WTC11 (cell line): ENCODE data around the gene IL6ST. TPM values are rescaled to one million over a fixed set of nuclear protein-coding genes. Genes with fewer than 3 reads are reported as not detected.

ENCODE experiments used
- ATAC-seq: fragments of 200-7000 bp; cut with Tn5 transposase; 2 replicates; pipeline ENCODE4 v1.10.0; 2021; ENCODE audit warnings: mild to moderate bottlenecking, moderate library complexity
- CTCF ChIA-PET: fragments of 300-600 bp; sonication (Branson Sonifier 250); formaldehyde crosslinking; loops from one replicate; lab custom pipeline; 2021; ENCODE audit warnings: antibody characterized with exemption; lab: Charles Lee
- POLR2A ChIA-PET: fragments of 350-600 bp; sonication (Branson Sonifier 250); formaldehyde crosslinking; loops from one replicate; lab custom pipeline; 2021; ENCODE audit warnings: antibody characterized with exemption; lab: Charles Lee
- DNase-seq: peaks from one replicate; pipeline ENCODE4 v3.0.0; 2021; ENCODE audit warnings: low spot score
- H3K27ac Mint-ChIP-seq: 2 replicates; pipeline ENCODE4 v1.8.0; 2021; ENCODE audit warnings: mixed read lengths
- H3K27me3 Mint-ChIP-seq: 2 replicates; pipeline ENCODE4 v1.8.0; 2021; ENCODE audit warnings: low read depth, mild to moderate bottlenecking, moderate library complexity, mixed read lengths
- H3K36me3 Mint-ChIP-seq: 2 replicates; pipeline ENCODE4 v1.8.0; 2021; ENCODE audit warnings: mixed read lengths
- H3K4me1 Mint-ChIP-seq: 2 replicates; pipeline ENCODE4 v1.8.0; 2022; ENCODE audit warnings: mixed read lengths
- H3K4me3 Mint-ChIP-seq: 2 replicates; pipeline ENCODE4 v1.8.0; 2021; ENCODE audit warnings: mild to moderate bottlenecking, moderate library complexity, mixed read lengths
- H3K9me3 Mint-ChIP-seq: 2 replicates; pipeline ENCODE4 v1.8.0; 2021; ENCODE audit warnings: mixed read lengths
- ESRRA ChIP-seq: sonication (generic); formaldehyde crosslinking; IDR thresholded peaks from 2 replicates; pipeline ENCODE4 v1.8.1; 2022; ENCODE audit warnings: mild to moderate bottlenecking, missing genetic modification reagents, borderline replicate concordance
- FOXJ3 ChIP-seq: sonication (generic); formaldehyde crosslinking; IDR thresholded peaks from 2 replicates; pipeline ENCODE4 v1.9.0; 2021; ENCODE audit warnings: missing genetic modification reagents, mild to moderate bottlenecking, borderline replicate concordance
- FOXP1 ChIP-seq: sonication (generic); formaldehyde crosslinking; IDR thresholded peaks from 2 replicates; pipeline ENCODE4 v1.8.0; 2022; ENCODE audit warnings: missing genetic modification reagents, mild to moderate bottlenecking, moderate library complexity, borderline replicate concordance
- GABPB1 ChIP-seq: sonication (generic); formaldehyde crosslinking; IDR thresholded peaks from 2 replicates; pipeline ENCODE4 v1.8.1; 2023; ENCODE audit warnings: mild to moderate bottlenecking, missing genetic modification reagents
- GRHL2 ChIP-seq: fragments of 250-450 bp; sonication (Bioruptor Pico); IDR thresholded peaks from 2 replicates; pipeline ENCODE4 v1.8.0; 2022; ENCODE audit warnings: mild to moderate bottlenecking, moderate library complexity; ENCODE audit not compliant: insufficient replicate concordance, severe bottlenecking
- IRF2 ChIP-seq: sonication (generic); formaldehyde crosslinking; IDR thresholded peaks from 2 replicates; pipeline ENCODE4 v1.8.0; 2022; ENCODE audit warnings: low read depth, missing genetic modification reagents, borderline replicate concordance
- JUN ChIP-seq: sonication (generic); formaldehyde crosslinking; IDR thresholded peaks from 2 replicates; pipeline ENCODE4 v1.8.0; 2023; ENCODE audit warnings: mild to moderate bottlenecking, missing genetic modification reagents
- MXD4 ChIP-seq: fragments of 250-450 bp; sonication (Bioruptor Pico); IDR thresholded peaks from 2 replicates; pipeline ENCODE4 v1.8.0; 2021; ENCODE audit warnings: mild to moderate bottlenecking, moderate library complexity, borderline replicate concordance
- NFE2L1 ChIP-seq: sonication (generic); formaldehyde crosslinking; IDR thresholded peaks from 2 replicates; pipeline ENCODE4 v1.8.1; 2023; ENCODE audit warnings: missing genetic modification reagents
- NFYB ChIP-seq: sonication (generic); formaldehyde crosslinking; conservative IDR thresholded peaks from 2 replicates; pipeline ENCODE4 v1.8.0; 2022; ENCODE audit warnings: low read depth, missing genetic modification reagents
- NR2C2 ChIP-seq: sonication (generic); formaldehyde crosslinking; IDR thresholded peaks from 2 replicates; pipeline ENCODE4 v1.8.0; 2022; ENCODE audit warnings: mild to moderate bottlenecking, missing genetic modification reagents
- NR3C1 ChIP-seq: sonication (generic); formaldehyde crosslinking; conservative IDR thresholded peaks from 2 replicates; pipeline ENCODE4 v1.8.1; 2023; ENCODE audit warnings: low read depth, mild to moderate bottlenecking, missing genetic modification reagents
- SP1 ChIP-seq: sonication (generic); formaldehyde crosslinking; conservative IDR thresholded peaks from 2 replicates; pipeline ENCODE4 v1.8.1; 2022; ENCODE audit warnings: missing genetic modification reagents
- TEAD4 ChIP-seq: sonication (generic); formaldehyde crosslinking; IDR thresholded peaks from 2 replicates; pipeline ENCODE4 v1.8.0; 2022; ENCODE audit warnings: mild to moderate bottlenecking, missing genetic modification reagents
- ZMAT4 ChIP-seq: fragments of 250-450 bp; sonication (Bioruptor Pico); IDR thresholded peaks from 2 replicates; pipeline ENCODE4 v1.9.0; 2021; ENCODE audit warnings: mild to moderate bottlenecking
- ZNF671 ChIP-seq: fragments of 250-450 bp; sonication (Bioruptor Pico); IDR thresholded peaks from 2 replicates; pipeline ENCODE4 v1.8.0; 2021; ENCODE audit warnings: mild to moderate bottlenecking
- total RNA-seq: library from RNA; stranded (reverse); gene quantifications from 3 replicates; pipeline ENCODE4 v1.2.3, GENCODE V29; 2021
- TF ChIP-seq, protein P1 (sequence below): fragments of 200-600 bp; IDR thresholded peaks from 2 replicates; pipeline ENCODE4 v1.8.0; 2022; ENCODE audit warnings: antibody characterized with exemption
- TF ChIP-seq, protein P2 (sequence below): sonication (generic); formaldehyde crosslinking; conservative IDR thresholded peaks from 2 replicates; pipeline ENCODE4 v1.8.1; 2023; ENCODE audit warnings: mild to moderate bottlenecking, low read depth, missing genetic modification reagents, moderate library complexity
- TF ChIP-seq, protein P3 (sequence below): sonication (generic); formaldehyde crosslinking; IDR thresholded peaks from 2 replicates; pipeline ENCODE4 v1.8.1; 2022; ENCODE audit warnings: mild to moderate bottlenecking, moderate library complexity, missing genetic modification reagents
- TF ChIP-seq, protein P4 (sequence below): sonication (generic); formaldehyde crosslinking; IDR thresholded peaks from 2 replicates; pipeline ENCODE4 v1.8.0; 2022; ENCODE audit warnings: mild to moderate bottlenecking, missing genetic modification reagents
- TF ChIP-seq, protein P5 (sequence below): fragments of 250-450 bp; sonication (Bioruptor Pico); IDR thresholded peaks from 2 replicates; pipeline ENCODE4 v1.8.0; 2021; ENCODE audit warnings: mild to moderate bottlenecking
- TF ChIP-seq, protein P6 (sequence below): sonication (generic); formaldehyde crosslinking; conservative IDR thresholded peaks from 2 replicates; pipeline ENCODE4 v1.8.1; 2022; ENCODE audit warnings: mild to moderate bottlenecking, missing genetic modification reagents

The IL6ST gene
- total RNA-seq, 1 experiment from 2014 or later: 8.4 TPM

GRCh38 chr5:56012281-56012963 lies 17.7 kb upstream of the IL6ST start:
- H3K4me1 Mint-ChIP-seq: peaks cover 2% of the 10 kb centered on the region; the same call in 1 of the 2 replicates
- POLR2A ChIA-PET: no interaction called here

GRCh38 chr5:56011835-56012234 lies 17.1 kb upstream of the IL6ST start:
- H3K36me3 Mint-ChIP-seq: peaks cover 10% of the 10 kb centered on the region
- ATAC-seq (no peak), DNase-seq (no peak)
- no peaks in the 10 kb centered on the region for H3K27me3 Mint-ChIP-seq
- H3K27ac Mint-ChIP-seq: no peak overlapping the region
- peaks cover 2% of the 10 kb centered on the region; the same call in 1 of the 2 replicates for H3K4me1 Mint-ChIP-seq
- ChIA-PET POLR2A (no interaction called here), CTCF (no interaction called here)
- peaks cover 10% of the 10 kb centered on the region for H3K9me3 Mint-ChIP-seq
- TF ChIP-seq JUN (CRISPR knock-in tag) (no peak), FOXP1 (no peak)
- TF ChIP-seq, protein P1, sequence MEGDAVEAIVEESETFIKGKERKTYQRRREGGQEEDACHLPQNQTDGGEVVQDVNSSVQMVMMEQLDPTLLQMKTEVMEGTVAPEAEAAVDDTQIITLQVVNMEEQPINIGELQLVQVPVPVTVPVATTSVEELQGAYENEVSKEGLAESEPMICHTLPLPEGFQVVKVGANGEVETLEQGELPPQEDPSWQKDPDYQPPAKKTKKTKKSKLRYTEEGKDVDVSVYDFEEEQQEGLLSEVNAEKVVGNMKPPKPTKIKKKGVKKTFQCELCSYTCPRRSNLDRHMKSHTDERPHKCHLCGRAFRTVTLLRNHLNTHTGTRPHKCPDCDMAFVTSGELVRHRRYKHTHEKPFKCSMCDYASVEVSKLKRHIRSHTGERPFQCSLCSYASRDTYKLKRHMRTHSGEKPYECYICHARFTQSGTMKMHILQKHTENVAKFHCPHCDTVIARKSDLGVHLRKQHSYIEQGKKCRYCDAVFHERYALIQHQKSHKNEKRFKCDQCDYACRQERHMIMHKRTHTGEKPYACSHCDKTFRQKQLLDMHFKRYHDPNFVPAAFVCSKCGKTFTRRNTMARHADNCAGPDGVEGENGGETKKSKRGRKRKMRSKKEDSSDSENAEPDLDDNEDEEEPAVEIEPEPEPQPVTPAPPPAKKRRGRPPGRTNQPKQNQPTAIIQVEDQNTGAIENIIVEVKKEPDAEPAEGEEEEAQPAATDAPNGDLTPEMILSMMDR: no peak
- TF ChIP-seq, protein P2, sequence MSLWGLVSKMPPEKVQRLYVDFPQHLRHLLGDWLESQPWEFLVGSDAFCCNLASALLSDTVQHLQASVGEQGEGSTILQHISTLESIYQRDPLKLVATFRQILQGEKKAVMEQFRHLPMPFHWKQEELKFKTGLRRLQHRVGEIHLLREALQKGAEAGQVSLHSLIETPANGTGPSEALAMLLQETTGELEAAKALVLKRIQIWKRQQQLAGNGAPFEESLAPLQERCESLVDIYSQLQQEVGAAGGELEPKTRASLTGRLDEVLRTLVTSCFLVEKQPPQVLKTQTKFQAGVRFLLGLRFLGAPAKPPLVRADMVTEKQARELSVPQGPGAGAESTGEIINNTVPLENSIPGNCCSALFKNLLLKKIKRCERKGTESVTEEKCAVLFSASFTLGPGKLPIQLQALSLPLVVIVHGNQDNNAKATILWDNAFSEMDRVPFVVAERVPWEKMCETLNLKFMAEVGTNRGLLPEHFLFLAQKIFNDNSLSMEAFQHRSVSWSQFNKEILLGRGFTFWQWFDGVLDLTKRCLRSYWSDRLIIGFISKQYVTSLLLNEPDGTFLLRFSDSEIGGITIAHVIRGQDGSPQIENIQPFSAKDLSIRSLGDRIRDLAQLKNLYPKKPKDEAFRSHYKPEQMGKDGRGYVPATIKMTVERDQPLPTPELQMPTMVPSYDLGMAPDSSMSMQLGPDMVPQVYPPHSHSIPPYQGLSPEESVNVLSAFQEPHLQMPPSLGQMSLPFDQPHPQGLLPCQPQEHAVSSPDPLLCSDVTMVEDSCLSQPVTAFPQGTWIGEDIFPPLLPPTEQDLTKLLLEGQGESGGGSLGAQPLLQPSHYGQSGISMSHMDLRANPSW (CRISPR knock-in tag): no peak
- TF ChIP-seq, protein P3, sequence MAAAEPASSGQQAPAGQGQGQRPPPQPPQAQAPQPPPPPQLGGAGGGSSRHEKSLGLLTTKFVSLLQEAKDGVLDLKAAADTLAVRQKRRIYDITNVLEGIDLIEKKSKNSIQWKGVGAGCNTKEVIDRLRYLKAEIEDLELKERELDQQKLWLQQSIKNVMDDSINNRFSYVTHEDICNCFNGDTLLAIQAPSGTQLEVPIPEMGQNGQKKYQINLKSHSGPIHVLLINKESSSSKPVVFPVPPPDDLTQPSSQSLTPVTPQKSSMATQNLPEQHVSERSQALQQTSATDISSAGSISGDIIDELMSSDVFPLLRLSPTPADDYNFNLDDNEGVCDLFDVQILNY: no peak
- no peak overlapping the region for H3K4me3 Mint-ChIP-seq

More at GRCh38 chr5:56012281-56012963, 17.7 kb upstream of the IL6ST start:
- no peak overlapping the region for H3K4me3 Mint-ChIP-seq
- no peak overlapping the region for H3K27ac Mint-ChIP-seq
- no peaks in the 10 kb centered on the region; the same call in 1 of the 2 replicates for H3K27me3 Mint-ChIP-seq
- TF ChIP-seq ZNF671 (no peak), NR2C2 (CRISPR knock-in tag) (no peak), SP1 (CRISPR knock-in tag) (no peak), GRHL2 (no peak), ESRRA (no peak), NFYB (no peak), ZMAT4 (CRISPR knock-in tag) (no peak), MXD4 (CRISPR knock-in tag) (no peak), TEAD4 (no peak), NFE2L1 (CRISPR knock-in tag) (no peak), GABPB1 (no peak), FOXJ3 (no peak), NR3C1 (CRISPR knock-in tag) (no peak), IRF2 (CRISPR knock-in tag) (no peak)
- TF ChIP-seq, protein P4, sequence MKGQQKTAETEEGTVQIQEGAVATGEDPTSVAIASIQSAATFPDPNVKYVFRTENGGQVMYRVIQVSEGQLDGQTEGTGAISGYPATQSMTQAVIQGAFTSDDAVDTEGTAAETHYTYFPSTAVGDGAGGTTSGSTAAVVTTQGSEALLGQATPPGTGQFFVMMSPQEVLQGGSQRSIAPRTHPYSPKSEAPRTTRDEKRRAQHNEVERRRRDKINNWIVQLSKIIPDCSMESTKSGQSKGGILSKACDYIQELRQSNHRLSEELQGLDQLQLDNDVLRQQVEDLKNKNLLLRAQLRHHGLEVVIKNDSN (CRISPR knock-in tag): no peak
- TF ChIP-seq, protein P5, sequence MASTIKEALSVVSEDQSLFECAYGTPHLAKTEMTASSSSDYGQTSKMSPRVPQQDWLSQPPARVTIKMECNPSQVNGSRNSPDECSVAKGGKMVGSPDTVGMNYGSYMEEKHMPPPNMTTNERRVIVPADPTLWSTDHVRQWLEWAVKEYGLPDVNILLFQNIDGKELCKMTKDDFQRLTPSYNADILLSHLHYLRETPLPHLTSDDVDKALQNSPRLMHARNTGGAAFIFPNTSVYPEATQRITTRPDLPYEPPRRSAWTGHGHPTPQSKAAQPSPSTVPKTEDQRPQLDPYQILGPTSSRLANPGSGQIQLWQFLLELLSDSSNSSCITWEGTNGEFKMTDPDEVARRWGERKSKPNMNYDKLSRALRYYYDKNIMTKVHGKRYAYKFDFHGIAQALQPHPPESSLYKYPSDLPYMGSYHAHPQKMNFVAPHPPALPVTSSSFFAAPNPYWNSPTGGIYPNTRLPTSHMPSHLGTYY (CRISPR knock-in tag): no peak
- TF ChIP-seq, protein P6, sequence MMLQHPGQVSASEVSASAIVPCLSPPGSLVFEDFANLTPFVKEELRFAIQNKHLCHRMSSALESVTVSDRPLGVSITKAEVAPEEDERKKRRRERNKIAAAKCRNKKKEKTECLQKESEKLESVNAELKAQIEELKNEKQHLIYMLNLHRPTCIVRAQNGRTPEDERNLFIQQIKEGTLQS: no peak
- TF ChIP-seq, all 79 proteins: peak for 0
- Mint-ChIP-seq H3K36me3 (peaks cover 10% of the 10 kb centered on the region), H3K9me3 (peaks cover 10% of the 10 kb centered on the region)
- no peak for ATAC-seq
- CTCF ChIA-PET: no interaction called here
- DNase-seq: no peak
